Measurements from ENCODE around the gene KRTAP1-3. TPM values are rescaled to one million over a fixed set of nuclear protein-coding genes. Genes with fewer than 3 reads are reported as not detected.
"Not testable (repeated sequence)": the region's sequence is repeated elsewhere in the genome, so short reads cannot be mapped to it uniquely, and the experiment has no call there.

The KRTAP1-3 gene
- total RNA-seq, 2 donors from 2014 or later = not detected

DNA sequence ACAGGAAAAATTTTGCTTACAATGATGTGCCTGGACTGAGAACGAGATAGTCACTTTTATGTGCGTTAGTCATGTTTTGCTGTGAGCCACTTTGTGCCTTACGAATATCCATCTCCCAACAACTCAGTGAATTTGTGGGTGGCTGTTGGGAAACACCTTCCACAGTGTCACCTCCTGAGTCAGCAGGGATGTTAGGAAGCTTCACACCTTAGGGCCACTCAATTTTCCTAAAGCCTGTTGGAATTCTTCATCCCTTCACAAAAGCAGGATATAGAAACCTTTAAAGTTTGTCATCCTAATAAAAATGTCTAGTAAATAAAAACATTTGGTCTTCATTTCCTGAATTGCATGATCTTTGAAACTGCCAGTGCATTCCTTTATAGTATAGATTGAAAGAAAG lies 21.5 kb downstream of the KRTAP1-3 start:
- Mint-ChIP-seq H3K4me1 (ENCODE audit: low read depth) (no peaks in the 10 kb centered on the region), H3K4me3 (no peak overlapping the region), H3K9me3 (no peaks in the 10 kb centered on the region), H3K27ac (no peak overlapping the region), H3K36me3 (ENCODE audit: insufficient read depth in 2 of 2) (no peaks in the 10 kb centered on the region), H3K27me3 (ENCODE audit: low read depth) (peaks cover 7% of the 10 kb centered on the region)
- ATAC-seq (replicated peaks in 1 of 2) = no peak
- no peak for DNase-seq

DNA sequence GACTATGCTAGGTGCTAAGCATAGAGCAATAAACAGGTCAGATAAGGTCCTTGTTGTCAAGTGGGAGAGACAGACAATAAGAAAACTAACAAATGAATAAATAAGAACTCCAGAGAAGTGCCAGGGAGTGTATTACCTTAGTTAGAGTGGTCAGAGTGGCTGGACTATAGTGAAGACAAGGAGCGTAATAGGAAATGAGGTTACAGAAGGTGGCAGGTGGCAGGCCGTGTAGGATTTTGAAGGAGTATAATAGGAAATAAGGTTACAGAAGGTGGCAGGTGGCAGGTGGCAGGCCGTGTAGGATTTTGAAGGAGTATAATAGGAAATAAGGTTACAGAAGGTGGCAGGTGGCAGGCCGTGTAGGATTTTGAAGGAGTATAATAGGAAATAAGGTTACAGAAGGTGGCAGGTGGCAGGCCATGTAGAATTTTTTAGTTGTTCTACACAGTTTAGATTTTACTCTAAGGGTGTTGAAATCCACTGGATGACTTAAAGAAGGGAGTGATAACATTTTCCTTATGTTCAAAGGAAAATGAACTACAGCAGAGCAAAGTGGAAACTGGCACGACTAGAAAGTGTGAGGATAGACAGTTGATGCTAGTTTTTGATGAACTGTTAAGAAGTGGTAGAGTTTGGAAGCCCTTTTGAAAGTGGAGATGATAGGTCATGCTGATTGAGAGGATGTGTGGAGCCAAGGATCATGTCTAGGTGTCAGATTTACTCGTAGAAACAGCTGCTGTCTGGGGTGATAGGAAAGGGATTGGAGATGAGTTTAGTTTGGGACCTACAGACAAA lies 22.2 kb downstream of the KRTAP1-3 start:
- H3K27me3 Mint-ChIP-seq (ENCODE audit: low read depth) = peaks cover 7% of the 10 kb centered on the region
- H3K36me3 Mint-ChIP-seq (ENCODE audit: insufficient read depth in 2 of 2) = no peaks in the 10 kb centered on the region
- no peaks in the 10 kb centered on the region for H3K9me3 Mint-ChIP-seq
- no peak for ATAC-seq (replicated peaks in 1 of 2)
- H3K4me1 Mint-ChIP-seq (ENCODE audit: low read depth) = no peaks in the 10 kb centered on the region
- no peak for DNase-seq
- no peak overlapping the region for H3K4me3 Mint-ChIP-seq
- H3K27ac Mint-ChIP-seq = no peak overlapping the region

DNA sequence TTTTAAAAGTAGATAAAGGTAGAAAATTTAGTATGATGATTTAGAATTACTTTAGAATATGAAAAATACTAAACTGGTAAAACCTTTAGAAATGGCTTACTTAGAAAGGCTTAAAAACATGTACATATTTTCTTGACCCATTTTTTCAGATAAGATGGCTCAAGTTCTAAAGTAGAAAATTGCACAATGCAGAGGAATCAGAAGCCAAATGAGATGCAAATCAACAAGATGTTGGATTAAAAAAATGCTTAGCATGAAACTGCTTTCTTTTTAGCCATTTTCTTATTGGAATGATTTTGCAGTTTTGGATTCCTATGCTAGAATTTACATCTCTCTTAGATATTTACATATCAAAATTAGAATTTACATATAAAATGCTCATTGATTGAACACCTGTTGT lies 24.2 kb downstream of the KRTAP1-3 start:
- no peaks in the 10 kb centered on the region for H3K36me3 Mint-ChIP-seq (ENCODE audit: insufficient read depth in 2 of 2)
- ATAC-seq (replicated peaks in 1 of 2) = no peak
- no peak overlapping the region for H3K4me3 Mint-ChIP-seq
- H3K9me3 Mint-ChIP-seq = no peaks in the 10 kb centered on the region
- no peak overlapping the region for H3K27ac Mint-ChIP-seq
- peaks cover 1% of the 10 kb centered on the region for H3K27me3 Mint-ChIP-seq (ENCODE audit: low read depth)
- no peak for DNase-seq
- H3K4me1 Mint-ChIP-seq (ENCODE audit: low read depth) = no peaks in the 10 kb centered on the region

DNA sequence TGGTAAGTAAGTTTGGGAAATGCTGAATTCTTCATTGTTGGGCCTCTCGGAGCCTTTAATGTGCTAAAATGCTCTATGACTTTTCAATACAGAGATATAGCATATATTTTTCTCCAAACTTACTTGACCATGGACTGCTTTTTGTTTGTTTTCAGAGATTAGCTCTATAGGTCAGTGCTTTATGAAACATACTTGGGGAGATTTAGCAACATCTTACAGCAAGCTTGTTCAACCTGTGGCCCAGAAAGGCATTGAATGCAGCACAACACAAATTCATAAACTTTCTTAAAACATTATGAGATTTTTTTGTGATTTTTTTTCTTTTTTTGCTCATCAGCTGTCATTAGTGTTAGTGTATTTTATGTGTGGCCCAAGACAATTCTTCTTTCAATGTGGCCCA lies 24.7 kb downstream of the KRTAP1-3 start:
- Mint-ChIP-seq H3K27ac (no peak overlapping the region), H3K9me3 (no peaks in the 10 kb centered on the region), H3K27me3 (ENCODE audit: low read depth) (no peaks in the 10 kb centered on the region), H3K4me1 (ENCODE audit: low read depth) (no peaks in the 10 kb centered on the region), H3K36me3 (ENCODE audit: insufficient read depth in 2 of 2) (no peaks in the 10 kb centered on the region), H3K4me3 (no peak overlapping the region)
- DNase-seq (no peak), ATAC-seq (replicated peaks in 1 of 2) (no peak)

DNA sequence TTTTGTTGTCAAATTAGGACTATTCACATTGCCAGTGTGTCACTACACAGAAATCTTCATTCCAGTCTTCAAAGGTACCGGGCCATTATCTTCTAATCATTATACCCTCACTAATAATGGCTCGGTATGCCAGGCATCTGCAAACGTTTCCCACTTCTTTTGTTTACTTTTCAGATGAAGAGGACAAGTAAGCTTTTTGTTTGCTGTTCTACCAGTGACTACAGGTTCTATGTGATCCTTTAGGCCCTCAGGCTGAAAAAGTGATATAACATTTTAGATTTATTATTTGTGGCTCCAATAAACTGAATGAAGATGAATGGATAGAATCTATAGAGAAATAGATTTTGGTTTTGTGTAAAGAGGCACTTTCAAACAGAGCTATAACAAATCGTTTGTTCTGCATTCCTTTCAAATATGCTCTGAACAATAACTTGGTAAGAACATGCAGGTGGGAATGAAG lies 25.3 kb downstream of the KRTAP1-3 start:
- Mint-ChIP-seq H3K27ac (no peak overlapping the region), H3K4me3 (no peak overlapping the region)
- ATAC-seq (replicated peaks in 1 of 2) = no peak

DNA sequence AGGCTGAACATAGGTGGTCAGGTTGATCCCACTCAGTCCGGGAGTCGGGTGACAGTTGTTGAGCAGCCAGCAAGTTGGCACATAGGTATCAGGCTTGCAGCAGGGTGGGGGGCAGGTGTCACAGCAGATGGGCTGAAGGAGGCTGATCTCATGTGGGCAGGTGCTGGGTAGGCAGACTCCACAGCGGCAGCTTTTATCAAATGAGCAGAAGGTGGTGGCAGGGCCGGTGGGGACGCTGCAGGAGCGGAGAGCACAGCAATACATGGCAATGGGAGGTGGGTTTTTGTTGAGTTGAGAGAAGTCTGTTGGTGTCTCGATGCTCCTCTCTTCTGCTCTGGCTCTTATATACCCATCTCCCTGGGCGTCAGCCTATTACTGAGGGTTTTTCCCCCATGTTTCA lies 25.9 kb downstream of the KRTAP1-3 start, which contains the start of gene KRTAP3-1:
Gene KRTAP3-1, minus strand, starts transcription at position 318 of the 400 bp plus-strand sequence. Its CDS starts 54 bp downstream, at position 264.
- Mint-ChIP-seq H3K27me3 (ENCODE audit: low read depth) (no peaks in the 10 kb centered on the region), H3K4me3 (no peak within 1 kb of the TSS), H3K36me3 (ENCODE audit: insufficient read depth in 2 of 2) (no peaks in the 10 kb centered on the region), H3K9me3 (no peaks in the 10 kb centered on the region), H3K4me1 (ENCODE audit: low read depth) (no peaks in the 10 kb centered on the region), H3K27ac (no peak within 1 kb of the TSS)
- DNase-seq = no peak
- no peak for ATAC-seq (replicated peaks in 1 of 2)

More for the DNA sequence above, 25.3 kb downstream of the KRTAP1-3 start:
- no peaks in the 10 kb centered on the region for H3K36me3 Mint-ChIP-seq (ENCODE audit: insufficient read depth in 2 of 2)
- no peaks in the 10 kb centered on the region for H3K4me1 Mint-ChIP-seq (ENCODE audit: low read depth)
- DNase-seq = no peak
- H3K27me3 Mint-ChIP-seq (ENCODE audit: low read depth) = no peaks in the 10 kb centered on the region
- no peaks in the 10 kb centered on the region for H3K9me3 Mint-ChIP-seq

DNA sequence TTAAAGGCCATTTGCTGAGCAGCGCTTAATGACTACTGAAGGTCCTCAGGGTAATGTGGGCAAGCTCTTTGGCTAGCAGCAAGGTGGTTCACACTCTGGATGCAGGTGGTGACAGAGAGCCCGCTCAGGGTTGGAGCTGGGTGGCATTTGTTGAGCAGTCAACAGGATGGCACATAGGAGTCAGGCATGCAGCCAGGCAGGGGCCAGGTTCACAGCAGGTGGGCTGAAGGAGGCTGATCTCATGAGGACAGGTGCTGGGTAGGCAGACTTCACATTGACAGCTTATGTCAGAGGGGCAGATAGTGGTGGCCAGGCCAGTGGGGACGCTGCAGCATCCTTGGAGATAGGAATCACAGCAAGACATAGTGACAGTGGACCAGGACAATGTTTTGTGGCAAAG lies 30.3 kb downstream of the KRTAP1-3 start:
- Mint-ChIP-seq H3K27ac (no peak overlapping the region), H3K36me3 (ENCODE audit: insufficient read depth in 2 of 2) (no peaks in the 10 kb centered on the region), H3K4me1 (ENCODE audit: low read depth) (peaks cover 6% of the 10 kb centered on the region), H3K9me3 (no peaks in the 10 kb centered on the region), H3K4me3 (no peak overlapping the region), H3K27me3 (ENCODE audit: low read depth) (peaks cover 2% of the 10 kb centered on the region)
- ATAC-seq (replicated peaks in 1 of 2) (no peak), DNase-seq (no peak)

DNA sequence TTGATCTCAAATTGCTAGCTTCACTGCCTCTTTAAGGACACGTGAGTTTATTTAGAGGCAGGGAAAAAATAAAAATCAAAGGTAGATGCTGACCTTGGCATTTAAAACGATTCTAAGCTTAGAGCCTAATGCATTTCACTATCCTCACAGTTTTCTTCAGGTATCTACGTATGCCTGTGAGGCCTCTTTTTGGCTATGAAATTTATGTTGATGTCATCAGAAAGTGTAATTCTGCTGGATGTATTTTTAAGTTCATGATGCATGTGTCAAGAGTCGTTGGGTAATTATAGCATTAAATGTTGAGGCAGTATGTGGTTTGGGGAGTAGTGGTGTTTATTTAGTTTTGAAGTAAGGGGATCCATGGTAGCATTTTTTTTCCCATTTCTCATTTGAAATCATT lies 30.7 kb downstream of the KRTAP1-3 start:
- Mint-ChIP-seq H3K4me1 (ENCODE audit: low read depth) (peaks cover 6% of the 10 kb centered on the region), H3K36me3 (ENCODE audit: insufficient read depth in 2 of 2) (no peaks in the 10 kb centered on the region), H3K4me3 (no peak overlapping the region), H3K9me3 (no peaks in the 10 kb centered on the region), H3K27ac (no peak overlapping the region), H3K27me3 (ENCODE audit: low read depth) (peaks cover 7% of the 10 kb centered on the region)
- ATAC-seq (replicated peaks in 1 of 2) = no peak
- DNase-seq = no peak

DNA sequence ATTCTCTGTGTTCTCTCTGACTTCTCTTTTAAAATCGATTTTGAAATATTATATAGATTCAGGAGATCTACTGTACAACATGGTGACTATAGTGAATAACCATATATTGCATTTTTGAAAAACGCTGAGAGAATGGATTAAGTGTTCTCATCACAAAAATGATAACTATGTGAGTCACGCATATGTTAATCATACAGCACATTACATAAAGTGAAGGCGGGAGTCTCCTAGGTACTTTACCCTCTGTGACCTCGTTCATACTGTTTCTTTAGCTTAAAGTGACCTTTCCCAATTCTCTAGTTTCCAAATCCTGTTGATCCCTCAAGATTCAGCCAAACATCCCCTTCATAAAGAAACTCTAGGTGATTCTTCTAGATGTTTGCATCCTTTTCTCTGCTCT lies 31.9 kb downstream of the KRTAP1-3 start:
- no peak overlapping the region for H3K4me3 Mint-ChIP-seq
- no peaks in the 10 kb centered on the region for H3K9me3 Mint-ChIP-seq
- no peak overlapping the region for H3K27ac Mint-ChIP-seq
- H3K27me3 Mint-ChIP-seq (ENCODE audit: low read depth) = peaks cover 15% of the 10 kb centered on the region
- ATAC-seq (replicated peaks in 1 of 2) (peak in 1 of 2 donors; percentile 50), DNase-seq (no peak)
- H3K4me1 Mint-ChIP-seq (ENCODE audit: low read depth) = peaks cover 6% of the 10 kb centered on the region
- no peaks in the 10 kb centered on the region for H3K36me3 Mint-ChIP-seq (ENCODE audit: insufficient read depth in 2 of 2)

DNA sequence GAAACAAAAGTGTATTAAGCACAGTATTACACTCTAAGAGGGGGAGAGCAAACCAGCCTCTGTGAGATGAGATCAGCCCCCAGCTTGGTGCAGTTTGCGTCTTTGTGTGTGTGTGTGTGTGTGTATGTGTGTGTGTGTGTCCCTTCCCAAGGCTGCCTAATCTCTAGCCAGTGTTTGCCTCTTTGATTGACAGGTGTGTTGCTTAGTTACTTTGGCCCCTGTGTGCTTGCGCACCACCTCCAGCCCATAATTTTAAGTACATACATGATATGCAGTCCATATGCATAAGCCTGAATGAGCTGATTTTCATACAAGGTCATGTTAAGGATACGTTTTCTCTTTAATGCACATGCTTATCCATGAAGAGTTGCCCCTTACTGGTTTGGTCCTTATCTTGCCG lies 32.9 kb downstream of the KRTAP1-3 start:
- no peak for DNase-seq
- Mint-ChIP-seq H3K9me3 (no peaks in the 10 kb centered on the region), H3K4me3 (no peak overlapping the region), H3K27me3 (ENCODE audit: low read depth) (peaks cover 24% of the 10 kb centered on the region), H3K36me3 (ENCODE audit: insufficient read depth in 2 of 2) (no peaks in the 10 kb centered on the region), H3K27ac (no peak overlapping the region), H3K4me1 (ENCODE audit: low read depth) (peaks cover 6% of the 10 kb centered on the region)
- no peak for ATAC-seq (replicated peaks in 1 of 2)

DNA sequence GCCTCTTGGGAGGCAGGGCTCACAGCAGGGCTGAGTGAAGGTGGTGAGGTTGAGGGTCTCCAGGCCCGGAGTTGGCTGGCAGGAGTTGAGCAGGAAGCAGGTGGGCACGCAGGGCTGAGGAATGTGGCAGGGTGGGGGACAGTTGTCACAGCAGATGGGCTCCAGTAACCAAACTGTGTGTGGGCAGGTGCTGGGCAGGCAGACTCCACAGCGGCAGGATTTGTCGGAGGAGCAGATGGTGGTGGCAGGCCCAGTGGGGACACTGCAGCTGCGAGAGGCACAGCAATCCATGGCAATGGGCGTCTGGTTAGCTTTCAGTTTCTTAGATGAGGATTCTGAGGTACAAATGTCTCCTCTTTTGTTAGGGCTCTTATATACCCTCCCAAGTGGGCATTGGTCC lies 35.1 kb downstream of the KRTAP1-3 start, which contains the start of gene KRTAP3-2:
Gene KRTAP3-2, minus strand, starts transcription at position 344 of the 400 bp plus-strand sequence. Its CDS starts 53 bp downstream, at position 291.
- peaks cover 36% of the 10 kb centered on the region for H3K27me3 Mint-ChIP-seq (ENCODE audit: low read depth)
- not testable (repeated sequence) for H3K9me3 Mint-ChIP-seq; H3K36me3 Mint-ChIP-seq (ENCODE audit: insufficient read depth in 2 of 2); H3K4me3 Mint-ChIP-seq; H3K27ac Mint-ChIP-seq; H3K4me1 Mint-ChIP-seq (ENCODE audit: low read depth); ATAC-seq (replicated peaks in 1 of 2); DNase-seq

DNA sequence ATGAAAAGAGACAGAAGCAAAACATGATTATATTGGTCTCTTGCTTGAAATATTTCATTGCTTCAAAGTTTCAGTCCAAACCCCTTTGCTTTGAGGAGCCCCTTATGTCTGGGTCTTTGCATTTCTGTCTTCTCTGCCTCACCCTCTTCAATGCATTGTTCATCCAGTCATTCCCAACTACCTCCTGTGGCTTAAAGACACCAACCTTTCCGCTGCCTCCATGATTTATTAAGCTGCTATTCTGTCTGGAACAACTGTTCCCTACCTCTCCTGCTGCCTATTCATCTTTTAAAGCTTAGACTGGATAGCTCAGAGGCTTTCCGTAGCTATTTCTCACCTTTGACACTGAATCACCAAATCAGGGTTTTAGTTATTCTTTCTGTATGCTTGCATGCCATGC lies 37.3 kb downstream of the KRTAP1-3 start:
- Mint-ChIP-seq H3K27me3 (ENCODE audit: low read depth) (peaks cover 54% of the 10 kb centered on the region), H3K4me1 (ENCODE audit: low read depth) (no peaks in the 10 kb centered on the region), H3K9me3 (no peaks in the 10 kb centered on the region), H3K36me3 (ENCODE audit: insufficient read depth in 2 of 2) (no peaks in the 10 kb centered on the region), H3K27ac (no peak overlapping the region), H3K4me3 (no peak overlapping the region)
- DNase-seq = no peak
- no peak for ATAC-seq (replicated peaks in 1 of 2)

DNA sequence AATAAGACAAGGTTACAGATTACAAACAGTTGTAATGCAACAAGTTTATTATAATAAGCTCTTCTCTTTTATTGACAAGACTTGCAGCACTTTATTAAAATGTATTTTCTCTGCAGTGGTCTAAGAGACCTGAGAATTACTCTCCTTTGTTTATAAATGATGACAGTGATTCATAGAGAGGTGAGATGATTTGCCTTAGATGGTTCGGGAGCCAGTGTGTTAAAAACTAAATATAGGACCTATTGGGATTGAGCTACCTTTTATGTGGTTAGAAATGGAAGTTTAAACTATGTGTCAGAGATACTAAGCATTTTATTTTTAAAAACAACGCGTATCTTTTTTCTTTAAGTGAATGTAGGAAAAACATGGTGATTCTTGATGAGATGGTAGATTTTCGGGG lies 37.8 kb downstream of the KRTAP1-3 start:
- peaks cover 56% of the 10 kb centered on the region for H3K27me3 Mint-ChIP-seq (ENCODE audit: low read depth)
- DNase-seq (no peak), ATAC-seq (replicated peaks in 1 of 2) (no peak)
- no peak overlapping the region for H3K27ac Mint-ChIP-seq
- H3K9me3 Mint-ChIP-seq = no peaks in the 10 kb centered on the region
- H3K4me1 Mint-ChIP-seq (ENCODE audit: low read depth) = no peaks in the 10 kb centered on the region
- H3K36me3 Mint-ChIP-seq (ENCODE audit: insufficient read depth in 2 of 2) = no peaks in the 10 kb centered on the region
- H3K4me3 Mint-ChIP-seq = no peak overlapping the region

DNA sequence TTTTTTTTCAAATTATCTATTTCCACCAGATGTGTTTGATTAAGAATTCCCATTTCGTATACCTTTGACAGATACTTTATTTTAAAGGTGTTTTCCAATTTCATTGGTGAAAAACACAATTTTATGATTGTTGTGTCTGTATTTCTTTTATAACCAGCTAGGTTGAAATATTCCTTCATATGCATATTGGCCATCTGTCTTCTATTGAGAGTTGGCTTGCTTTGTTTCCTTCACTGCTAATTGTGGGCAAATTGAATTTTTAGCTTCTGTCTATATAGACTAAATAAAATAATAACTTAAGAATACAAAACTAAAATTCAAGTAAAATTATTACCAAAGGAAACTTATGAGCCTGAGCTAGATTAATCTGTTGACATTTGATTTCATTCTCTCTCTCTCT lies 39.6 kb downstream of the KRTAP1-3 start:
- Mint-ChIP-seq H3K36me3 (ENCODE audit: insufficient read depth in 2 of 2) (no peaks in the 10 kb centered on the region), H3K27ac (no peak overlapping the region), H3K9me3 (no peaks in the 10 kb centered on the region), H3K4me3 (no peak overlapping the region), H3K4me1 (ENCODE audit: low read depth) (no peaks in the 10 kb centered on the region), H3K27me3 (ENCODE audit: low read depth) (peaks cover 56% of the 10 kb centered on the region)
- DNase-seq (no peak), ATAC-seq (replicated peaks in 1 of 2) (no peak)

All from activated T-cell treated with anti-CD3 and anti-CD28 coated beads, Interleukin-2, amount 50 U/mL, for 72 hours (primary cell).